LNCaP clone FGC (cell line): ENCODE data around the gene RASL10A.

Experiments
- DNase-seq: peaks from one replicate; pipeline ENCODE4 v3.0.0-alpha.2; 2011; ENCODE audit warnings: low read depth
- H3K4me3 ChIP-seq: 2 replicates; pipeline ENCODE4 v1.5.1; 2011; ENCODE audit warnings: mild to moderate bottlenecking, low read depth, low read length, control low read depth
- TF ChIP-seq, protein P1 (sequence below): IDR thresholded peaks from 2 replicates; pipeline ENCODE4 v1.5.1; 2012; ENCODE audit warnings: mild to moderate bottlenecking; ENCODE audit not compliant: control insufficient read depth, insufficient read depth; ENCODE audit errors: extremely low read depth

Gene RASL10A

DNA sequence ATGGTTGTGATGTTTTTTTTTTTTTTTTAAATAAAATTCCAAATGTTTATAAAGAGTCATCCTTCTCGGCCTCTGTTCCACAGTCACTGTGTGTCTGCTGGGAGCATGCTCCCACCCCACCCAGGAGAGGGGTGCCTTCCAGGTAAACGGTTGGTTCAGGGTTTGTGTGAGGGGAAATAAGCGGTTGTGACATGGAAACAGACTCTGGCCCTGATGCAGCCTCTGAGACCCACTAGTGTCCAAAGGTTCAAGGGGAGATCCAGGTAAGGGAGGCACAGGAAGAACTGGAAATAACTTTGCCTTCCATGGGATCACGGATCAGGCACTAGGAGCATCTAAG is 15.1 kb downstream of the RASL10A start:
- TF ChIP-seq, protein P1, sequence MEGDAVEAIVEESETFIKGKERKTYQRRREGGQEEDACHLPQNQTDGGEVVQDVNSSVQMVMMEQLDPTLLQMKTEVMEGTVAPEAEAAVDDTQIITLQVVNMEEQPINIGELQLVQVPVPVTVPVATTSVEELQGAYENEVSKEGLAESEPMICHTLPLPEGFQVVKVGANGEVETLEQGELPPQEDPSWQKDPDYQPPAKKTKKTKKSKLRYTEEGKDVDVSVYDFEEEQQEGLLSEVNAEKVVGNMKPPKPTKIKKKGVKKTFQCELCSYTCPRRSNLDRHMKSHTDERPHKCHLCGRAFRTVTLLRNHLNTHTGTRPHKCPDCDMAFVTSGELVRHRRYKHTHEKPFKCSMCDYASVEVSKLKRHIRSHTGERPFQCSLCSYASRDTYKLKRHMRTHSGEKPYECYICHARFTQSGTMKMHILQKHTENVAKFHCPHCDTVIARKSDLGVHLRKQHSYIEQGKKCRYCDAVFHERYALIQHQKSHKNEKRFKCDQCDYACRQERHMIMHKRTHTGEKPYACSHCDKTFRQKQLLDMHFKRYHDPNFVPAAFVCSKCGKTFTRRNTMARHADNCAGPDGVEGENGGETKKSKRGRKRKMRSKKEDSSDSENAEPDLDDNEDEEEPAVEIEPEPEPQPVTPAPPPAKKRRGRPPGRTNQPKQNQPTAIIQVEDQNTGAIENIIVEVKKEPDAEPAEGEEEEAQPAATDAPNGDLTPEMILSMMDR = no peak
- no peak for DNase-seq
- H3K4me3 ChIP-seq = no peak overlapping the region

DNA sequence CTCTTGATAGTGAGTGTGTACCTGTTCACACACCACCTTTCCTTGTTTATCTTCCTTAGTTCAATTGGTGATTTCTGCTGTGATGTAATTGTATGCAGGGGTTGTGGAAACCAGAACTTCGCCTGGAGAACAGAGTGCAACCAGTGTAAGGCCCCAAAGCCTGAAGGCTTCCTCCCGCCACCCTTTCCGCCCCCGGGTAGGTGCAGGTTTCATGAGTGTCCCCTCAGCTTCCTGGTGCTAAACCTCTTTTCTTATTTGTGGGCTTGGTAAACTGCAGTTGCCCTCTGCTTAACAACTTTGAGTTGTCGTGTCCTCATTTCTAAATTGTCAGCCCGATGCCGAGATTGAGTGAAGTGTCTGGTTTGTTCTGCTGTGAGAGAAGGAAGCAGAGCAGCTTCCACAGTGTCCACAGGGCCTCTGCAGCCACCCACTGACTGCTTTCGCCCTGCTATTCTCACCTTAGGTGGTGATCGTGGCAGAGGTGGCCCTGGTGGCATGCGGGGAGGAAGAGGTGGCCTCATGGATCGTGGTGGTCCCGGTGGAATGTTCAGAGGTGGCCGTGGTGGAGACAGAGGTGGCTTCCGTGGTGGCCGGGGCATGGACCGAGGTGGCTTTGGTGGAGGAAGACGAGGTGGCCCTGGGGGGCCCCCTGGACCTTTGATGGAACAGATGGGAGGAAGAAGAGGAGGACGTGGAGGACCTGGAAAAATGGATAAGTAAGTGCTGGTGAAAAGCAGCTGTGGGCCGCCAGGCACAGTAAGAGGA is 16.2 kb downstream of the RASL10A start:
- no peak overlapping the region for H3K4me3 ChIP-seq
- DNase-seq = no peak
- TF ChIP-seq, protein P1 = no peak

- no peak overlapping the region for H3K4me3 ChIP-seq
- TF ChIP-seq, protein P1 = no peak
- no peak for DNase-seq
Measured at GRCh38 chr22:29298641-29299040, 16.9 kb downstream of the RASL10A start.

DNA sequence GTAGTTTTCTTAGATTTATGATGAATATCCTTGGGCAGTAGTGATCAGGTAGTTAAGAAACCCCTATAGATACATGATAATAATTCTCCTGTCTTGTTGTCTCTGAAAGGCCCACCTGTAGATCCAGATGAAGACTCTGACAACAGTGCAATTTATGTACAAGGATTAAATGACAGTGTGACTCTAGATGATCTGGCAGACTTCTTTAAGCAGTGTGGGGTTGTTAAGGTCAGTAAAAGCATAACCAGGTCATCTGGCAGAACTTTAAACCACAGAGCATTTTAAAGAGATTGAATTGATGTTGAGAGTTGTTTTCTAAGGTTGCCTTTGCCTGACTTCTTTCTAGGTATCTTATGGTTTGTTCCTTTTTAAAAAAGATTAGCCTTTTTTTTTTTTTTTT is 23.1 kb downstream of the RASL10A start:
- TF ChIP-seq, protein P1 = no peak
- no peak for DNase-seq
- H3K4me3 ChIP-seq = no peak overlapping the region

DNA sequence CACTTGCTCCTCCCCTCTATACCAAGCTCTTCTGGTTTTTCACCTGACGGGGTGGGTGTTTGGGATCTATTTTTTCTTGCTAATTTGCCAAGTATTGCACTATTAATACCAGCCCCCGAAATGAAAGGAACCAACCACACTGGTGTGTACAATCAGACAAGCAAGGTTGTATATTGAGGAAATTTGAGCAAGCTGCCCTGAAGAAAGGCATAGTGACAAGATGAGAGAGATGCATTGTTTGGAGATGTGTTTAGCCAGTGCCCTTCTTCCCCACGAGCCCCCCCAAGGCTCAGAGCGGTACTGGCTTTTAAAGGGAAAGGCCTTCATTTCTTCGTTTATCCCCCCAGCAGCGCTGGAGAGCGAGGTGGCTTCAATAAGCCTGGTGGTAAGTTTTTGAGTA is 24.3 kb downstream of the RASL10A start:
- no peak overlapping the region for H3K4me3 ChIP-seq
- TF ChIP-seq, protein P1 = 0 out of 2 replicates have a peak, but pooled peaks have one; percentile 0

GRCh38 chr22:29290061-29290460 is 25.4 kb downstream of the RASL10A start:
- TF ChIP-seq, protein P1 = no peak
- no peak for DNase-seq
- no peak overlapping the region for H3K4me3 ChIP-seq

More for the DNA sequence above, 24.3 kb downstream of the RASL10A start:
- DNase-seq = no peak

DNA sequence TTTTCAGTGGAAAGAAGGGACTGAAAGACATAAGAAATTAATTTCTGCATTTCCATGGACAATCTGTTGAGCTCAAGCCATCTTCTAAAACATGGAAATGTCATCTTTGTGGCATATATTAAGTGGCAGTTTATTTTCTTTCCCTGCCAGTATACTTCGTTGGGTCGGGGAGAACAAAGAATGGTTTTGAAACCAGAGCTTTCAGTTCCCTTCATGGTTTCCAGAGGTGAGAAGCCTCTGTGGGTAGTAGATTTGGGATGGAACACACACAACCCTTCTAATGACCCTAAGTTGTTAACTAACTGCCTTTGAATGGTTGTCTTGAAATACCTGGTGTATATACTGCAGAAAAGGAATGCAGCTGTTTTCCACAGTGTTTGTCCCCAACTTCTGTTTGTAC is 26.7 kb downstream of the RASL10A start:
- H3K4me3 ChIP-seq = no peak overlapping the region
- no peak for DNase-seq
- TF ChIP-seq, protein P1 = no peak
